Activated CD8-positive, alpha-beta memory T cell treated with anti-CD3 and anti-CD28 coated beads, Interleukin-2, amount 10 ng/mL, durations not matched to agents 7 days and 5 days (primary cell): Measurements from ENCODE around the gene CENPQ. TPM values are rescaled to one million over a fixed set of nuclear protein-coding genes. Genes with fewer than 3 reads are reported as not detected.

Source experiments
- ATAC-seq: fragments of 150-1000 bp; cut with Tn5 transposase; one replicate; pipeline ENCODE4 v1.10.0; 2021; ENCODE audit warnings: moderate library complexity
- CTCF ChIA-PET: fragments of 350-600 bp; sonication (Branson Sonifier 250); formaldehyde crosslinking; loops from one replicate; lab custom pipeline; 2021; ENCODE audit warnings: antibody characterized with exemption; lab: Charles Lee
- DNase-seq: peaks from one replicate; pipeline ENCODE4 v3.0.0-alpha.2; 2020
- H3K27ac Mint-ChIP-seq: one replicate; pipeline ENCODE4 v1.8.0; 2021; ENCODE audit warnings: mild to moderate bottlenecking, mixed read lengths
- H3K27me3 Mint-ChIP-seq: one replicate; pipeline ENCODE4 v1.8.0; 2021; ENCODE audit warnings: mixed read lengths
- H3K36me3 Mint-ChIP-seq: one replicate; pipeline ENCODE4 v1.8.0; 2021; ENCODE audit warnings: mild to moderate bottlenecking, mixed read lengths
- H3K4me1 Mint-ChIP-seq: one replicate; pipeline ENCODE4 v1.8.0; 2021; ENCODE audit warnings: mixed read lengths
- H3K4me3 Mint-ChIP-seq: one replicate; pipeline ENCODE4 v1.8.0; 2021; ENCODE audit warnings: mild to moderate bottlenecking, moderate library complexity, mixed read lengths
- H3K9me3 Mint-ChIP-seq: one replicate; pipeline ENCODE4 v1.8.0; 2022; ENCODE audit warnings: low read depth, mixed read lengths
- total RNA-seq, 2 experiments: library from RNA; stranded (reverse); gene quantifications; one replicate each; pipeline ENCODE4 v1.2.3, GENCODE V29; 2021

CENPQ gene
- total RNA-seq, 2 experiments from 2014 or later, result 17.8 to 18.0 TPM

- Mint-ChIP-seq H3K27ac (no peak overlapping the region), H3K27me3 (peaks cover 22% of the 10 kb centered on the region), H3K4me1 (peaks cover 2% of the 10 kb centered on the region), H3K36me3 (no peaks in the 10 kb centered on the region), H3K9me3 (no peaks in the 10 kb centered on the region), H3K4me3 (no peak overlapping the region)
- CTCF ChIA-PET, result interaction anchor here (0.6 to 3.0 kb wide), 22 partner anchors 10 to 319 kb away, joined by 3 to 15 read pairs (median 4); partner anchors contain the start of gene C6orf141
- DNase-seq, result no peak
- ATAC-seq, result peak; percentile 69
These were observed 68.8 kb downstream of the CENPQ start for GRCh38 chr6:49531774-49532569.

DNA sequence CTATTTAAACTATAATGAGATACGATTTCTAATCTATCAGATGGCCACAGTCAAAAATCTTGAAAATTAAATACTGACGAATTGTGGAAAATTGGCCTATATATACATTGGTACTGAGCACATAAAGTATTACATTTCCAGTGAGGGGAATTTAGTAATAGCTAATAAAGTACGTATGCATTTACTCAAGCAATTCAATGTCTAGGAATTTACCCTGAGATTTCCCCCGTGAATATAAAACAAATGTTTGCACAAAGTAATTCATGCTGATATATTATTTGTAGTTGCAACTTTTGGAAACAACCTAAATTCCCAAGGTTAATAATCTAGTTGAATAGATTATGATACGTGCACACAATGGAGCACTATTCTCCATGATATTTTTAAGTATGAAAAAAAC lies 72.6 kb downstream of the CENPQ start:
- ATAC-seq (no peak), DNase-seq (no peak)
- Mint-ChIP-seq H3K4me1 (peaks cover 2% of the 10 kb centered on the region), H3K4me3 (no peak overlapping the region), H3K9me3 (no peaks in the 10 kb centered on the region), H3K36me3 (no peaks in the 10 kb centered on the region), H3K27me3 (peaks cover 17% of the 10 kb centered on the region), H3K27ac (no peak overlapping the region)
- CTCF ChIA-PET, result interaction anchor here (1.0 to 1.3 kb wide), 3 partner anchors 15 to 313 kb away, joined by 3 to 4 read pairs (median 4); no protein-coding TSS in a partner anchor

GRCh38 chr6:49539102-49539501 lies 75.9 kb downstream of the CENPQ start:
- Mint-ChIP-seq H3K36me3 (no peaks in the 10 kb centered on the region), H3K4me1 (no peaks in the 10 kb centered on the region), H3K27ac (no peak overlapping the region), H3K9me3 (no peaks in the 10 kb centered on the region), H3K4me3 (no peak overlapping the region), H3K27me3 (peaks cover 16% of the 10 kb centered on the region)
- DNase-seq (no peak), ATAC-seq (no peak)
- CTCF ChIA-PET, result no interaction called here

DNA sequence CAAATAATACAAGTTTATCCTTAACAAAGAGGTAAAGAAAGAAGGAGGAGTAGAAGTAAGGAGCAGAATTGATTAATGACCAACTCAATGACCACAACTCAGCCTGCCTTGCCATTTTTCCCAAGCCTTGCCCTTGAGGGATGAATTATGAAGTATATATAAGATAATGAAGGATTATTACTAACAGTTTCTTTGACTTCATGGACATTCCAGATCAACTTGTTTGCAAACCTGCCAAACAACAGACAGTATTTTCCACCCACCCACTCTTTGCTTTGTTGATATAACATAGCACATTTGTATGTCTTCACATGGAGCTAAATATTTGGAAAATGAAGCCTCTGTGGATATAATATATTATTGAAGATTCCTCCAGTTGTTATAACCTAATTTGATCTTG lies 77.4 kb downstream of the CENPQ start:
- ATAC-seq, result no peak
- Mint-ChIP-seq H3K27me3 (peaks cover 15% of the 10 kb centered on the region), H3K4me1 (no peaks in the 10 kb centered on the region), H3K36me3 (no peaks in the 10 kb centered on the region), H3K9me3 (no peaks in the 10 kb centered on the region), H3K27ac (no peak overlapping the region), H3K4me3 (no peak overlapping the region)
- CTCF ChIA-PET, result no interaction called here
- no peak for DNase-seq

- Mint-ChIP-seq H3K4me1 (no peaks in the 10 kb centered on the region), H3K36me3 (no peaks in the 10 kb centered on the region), H3K9me3 (no peaks in the 10 kb centered on the region), H3K27ac (no peak overlapping the region), H3K4me3 (no peak overlapping the region), H3K27me3 (peaks cover 12% of the 10 kb centered on the region)
- CTCF ChIA-PET, result interaction anchor here (2.7 kb wide), 1 partner anchor 9 kb away, joined by 15 read pairs; no protein-coding TSS in a partner anchor
- DNase-seq (no peak), ATAC-seq (no peak)
These were observed 78.1 kb downstream of the CENPQ start for GRCh38 chr6:49541210-49541724.

GRCh38 chr6:49541936-49542335 lies 78.8 kb downstream of the CENPQ start:
- Mint-ChIP-seq H3K36me3 (no peaks in the 10 kb centered on the region), H3K4me3 (no peak overlapping the region), H3K4me1 (no peaks in the 10 kb centered on the region), H3K27ac (no peak overlapping the region), H3K27me3 (peaks cover 18% of the 10 kb centered on the region), H3K9me3 (no peaks in the 10 kb centered on the region)
- DNase-seq (no peak), ATAC-seq (no peak)
- CTCF ChIA-PET, result interaction anchor here (2.7 kb wide), 1 partner anchor 10 kb away, joined by 15 read pairs; no protein-coding TSS in a partner anchor

Other genes with a start within 250 kb of the CENPQ start
- 10 to 100 TPM; 12.8 to 15.1 TPM for gene MMUT, start 117 bp upstream of the CENPQ start, total RNA-seq
- gene GLYATL3, start 36.6 kb downstream of the CENPQ start, total RNA-seq, result not detected
- gene C6orf141, start 87.3 kb downstream of the CENPQ start, total RNA-seq, result not detected
- not detected for gene RHAG, start 173.5 kb downstream of the CENPQ start, total RNA-seq